Neuron (in vitro differentiated cells): Measurements from ENCODE around the gene ABCD4.

Source experiments
- H2AFZ ChIP-seq: one replicate; pipeline ENCODE4 v1.6.1; 2013; ENCODE audit warnings: low read depth, mild to moderate bottlenecking, inconsistent platforms, low read length, moderate library complexity
- H3K27me3 ChIP-seq: one replicate; pipeline ENCODE4 v1.6.1; 2013; ENCODE audit warnings: low read length; ENCODE audit not compliant: insufficient read depth
- H3K36me3 ChIP-seq: one replicate; pipeline ENCODE4 v1.6.1; 2013; ENCODE audit warnings: low read length; ENCODE audit not compliant: insufficient read depth
- H3K4me1 ChIP-seq: one replicate; pipeline ENCODE4 v1.6.1; 2013; ENCODE audit warnings: low read length; ENCODE audit not compliant: insufficient read depth
- H3K4me3 ChIP-seq: 2 replicates; pipeline ENCODE4 v1.5.1; 2013; ENCODE audit warnings: mild to moderate bottlenecking, low read length, moderate library complexity
- H3K9me3 ChIP-seq: one replicate; pipeline ENCODE4 v1.6.1; 2013; ENCODE audit warnings: low read length

Gene ABCD4

DNA sequence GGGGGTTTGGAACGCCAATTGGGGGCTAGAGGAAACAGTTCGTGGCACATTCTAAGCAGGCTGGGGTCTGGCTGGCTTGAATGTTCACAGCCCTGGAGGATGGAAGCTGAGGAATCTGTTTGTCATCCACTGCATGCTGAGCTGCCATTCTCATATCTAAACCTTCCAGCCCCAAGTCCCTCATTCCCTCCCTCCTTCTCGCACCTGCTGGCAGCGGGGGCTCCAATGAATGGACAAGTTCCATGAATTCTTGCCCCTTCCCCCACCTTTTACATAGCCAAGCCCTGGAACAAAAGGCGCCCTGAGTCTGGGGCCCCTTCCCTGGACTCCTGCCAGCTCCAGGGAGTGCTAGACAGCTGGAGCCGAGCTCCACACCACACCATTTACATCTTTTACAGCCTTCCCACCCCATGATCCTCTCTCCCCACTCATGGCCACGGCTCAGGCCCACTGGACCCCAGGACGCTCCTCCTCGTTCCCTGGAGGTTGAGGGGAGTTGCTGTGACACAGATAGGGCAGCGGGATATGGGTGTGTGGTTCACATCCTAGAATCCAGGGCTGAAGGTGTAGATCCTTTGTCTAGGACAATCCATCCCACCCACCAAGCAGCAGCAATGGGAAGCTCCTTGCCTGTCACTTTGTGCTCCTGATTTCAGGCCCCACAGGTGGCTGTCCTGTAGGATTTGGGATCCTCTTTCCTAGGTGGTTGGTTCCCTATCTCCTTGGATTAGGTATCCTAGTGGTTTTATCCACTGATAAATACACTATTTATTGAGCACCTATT is 23.8 kb upstream of the ABCD4 start:
- Histone ChIP-seq H3K27me3 (no peaks in the 10 kb centered on the region), H2AFZ (peak overlapping the region; percentile 18), H3K9me3 (no peaks in the 10 kb centered on the region), H3K4me3 (no peak overlapping the region), H3K36me3 (no peaks in the 10 kb centered on the region), H3K4me1 (peaks cover 21% of the 10 kb centered on the region)

GRCh38 chr14:74325446-74325845 is 22.7 kb upstream of the ABCD4 start:
- H3K4me1 ChIP-seq = peaks cover 21% of the 10 kb centered on the region
- no peaks in the 10 kb centered on the region for H3K27me3 ChIP-seq
- no peak overlapping the region for H3K4me3 ChIP-seq
- no peaks in the 10 kb centered on the region for H3K9me3 ChIP-seq
- no peak overlapping the region for H2AFZ ChIP-seq
- H3K36me3 ChIP-seq = no peaks in the 10 kb centered on the region

GRCh38 chr14:74324931-74325361 is 22.2 kb upstream of the ABCD4 start:
- H3K36me3 ChIP-seq = no peaks in the 10 kb centered on the region
- H2AFZ ChIP-seq = no peak overlapping the region
- no peak overlapping the region for H3K4me3 ChIP-seq
- peaks cover 21% of the 10 kb centered on the region for H3K4me1 ChIP-seq
- H3K27me3 ChIP-seq = no peaks in the 10 kb centered on the region
- no peaks in the 10 kb centered on the region for H3K9me3 ChIP-seq

- Histone ChIP-seq H3K9me3 (no peaks in the 10 kb centered on the region), H3K27me3 (no peaks in the 10 kb centered on the region), H3K4me1 (no peaks in the 10 kb centered on the region), H2AFZ (no peak overlapping the region), H3K36me3 (no peaks in the 10 kb centered on the region), H3K4me3 (no peak overlapping the region)
These were observed 11.8 kb upstream of the ABCD4 start for GRCh38 chr14:74314576-74314975.

DNA sequence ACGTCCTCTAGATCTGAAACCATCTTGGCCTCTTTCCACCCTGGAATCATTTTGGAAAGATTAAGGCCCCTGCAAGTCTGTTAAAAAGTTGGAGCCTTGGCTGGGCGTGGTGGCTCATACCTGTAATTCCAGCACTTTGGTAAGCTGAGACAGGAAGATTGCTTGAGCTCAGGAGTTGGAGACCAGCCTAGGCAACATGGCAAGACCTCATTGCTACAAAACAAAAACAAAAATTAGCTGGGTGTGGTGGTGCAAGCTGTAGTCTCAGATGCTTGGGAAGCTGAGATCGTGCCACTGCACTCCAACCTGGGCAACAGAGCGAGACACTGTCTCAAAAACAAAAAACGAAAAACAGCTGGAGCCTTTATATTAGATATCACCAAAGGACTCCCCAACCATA is 10.9 kb upstream of the ABCD4 start:
- H3K9me3 ChIP-seq = no peaks in the 10 kb centered on the region
- no peak overlapping the region for H3K4me3 ChIP-seq
- no peaks in the 10 kb centered on the region for H3K36me3 ChIP-seq
- no peaks in the 10 kb centered on the region for H3K4me1 ChIP-seq
- no peaks in the 10 kb centered on the region for H3K27me3 ChIP-seq
- H2AFZ ChIP-seq = no peak overlapping the region

DNA sequence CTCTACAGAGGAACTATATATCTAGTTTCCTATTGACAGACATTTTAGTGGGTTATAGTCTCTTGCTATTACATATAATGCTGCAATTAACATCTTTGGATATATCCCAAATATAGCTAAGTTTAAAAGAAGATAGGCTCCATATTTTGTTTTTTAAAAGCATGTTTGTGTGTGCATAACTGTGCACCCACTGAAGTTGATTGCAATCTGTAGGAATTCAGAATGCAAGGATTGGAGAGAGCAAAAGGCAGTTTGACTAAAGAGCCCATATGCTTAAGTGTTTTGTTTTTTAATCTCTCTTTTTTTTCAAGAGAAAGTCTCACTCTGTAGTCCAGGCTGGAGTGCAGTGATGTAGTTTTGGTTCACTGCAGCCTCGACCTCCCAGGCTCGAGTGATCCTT is 9.4 kb upstream of the ABCD4 start:
- Histone ChIP-seq H3K27me3 (no peaks in the 10 kb centered on the region), H3K4me1 (no peaks in the 10 kb centered on the region), H2AFZ (no peak overlapping the region), H3K9me3 (no peaks in the 10 kb centered on the region), H3K4me3 (no peak overlapping the region), H3K36me3 (no peaks in the 10 kb centered on the region)

DNA sequence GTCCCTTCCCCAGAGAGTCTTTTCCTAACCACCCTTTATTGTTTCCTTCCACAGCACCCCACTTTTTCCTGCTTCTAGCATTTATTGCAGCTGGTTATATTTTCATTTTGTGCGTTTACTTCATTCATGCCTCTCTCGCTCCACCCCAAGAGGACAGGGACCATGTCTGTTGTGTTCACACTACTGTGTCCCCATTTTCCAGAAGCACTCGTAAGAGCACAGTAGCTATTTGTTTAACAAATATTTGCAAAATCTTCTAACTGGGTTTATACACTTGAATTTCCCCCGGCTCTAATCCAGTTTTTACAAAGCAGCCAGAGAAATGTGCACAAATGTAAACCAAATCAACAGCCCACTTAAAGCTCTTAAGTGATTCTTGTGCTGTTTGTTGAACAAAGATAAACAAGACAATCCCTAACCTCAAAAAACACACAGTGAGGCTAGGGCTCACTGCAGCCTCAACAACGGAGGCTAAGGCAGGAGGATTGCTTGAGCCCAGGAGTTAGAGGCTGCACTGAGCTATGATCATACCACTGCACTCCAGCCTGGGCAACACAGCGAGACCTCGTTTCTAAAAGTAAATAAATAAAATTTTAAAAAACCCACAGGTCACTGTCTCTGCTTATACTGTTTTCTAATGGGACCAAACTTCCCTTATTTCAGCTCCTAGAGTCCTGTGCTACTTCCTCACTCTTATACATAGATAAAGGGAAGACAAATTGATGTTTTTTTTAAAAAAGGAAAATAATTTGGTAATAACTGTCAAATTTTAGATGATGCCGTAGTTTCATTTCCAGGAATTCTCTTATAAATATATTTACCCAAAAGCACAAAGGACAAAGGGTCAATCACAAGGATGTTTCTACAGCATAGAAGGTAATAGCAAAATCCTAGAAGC is 6.6 kb upstream of the ABCD4 start:
- Histone ChIP-seq H3K27me3 (no peaks in the 10 kb centered on the region), H3K36me3 (no peaks in the 10 kb centered on the region), H3K9me3 (no peaks in the 10 kb centered on the region), H3K4me3 (no peak overlapping the region), H3K4me1 (no peaks in the 10 kb centered on the region), H2AFZ (no peak overlapping the region)

GRCh38 chr14:74308695-74309094 is 6.0 kb upstream of the ABCD4 start:
- H3K27me3 ChIP-seq = no peaks in the 10 kb centered on the region
- H3K4me3 ChIP-seq = no peak overlapping the region
- H3K36me3 ChIP-seq = no peaks in the 10 kb centered on the region
- no peaks in the 10 kb centered on the region for H3K9me3 ChIP-seq
- no peaks in the 10 kb centered on the region for H3K4me1 ChIP-seq
- H2AFZ ChIP-seq = no peak overlapping the region

GRCh38 chr14:74302152-74302628 is 544 bp downstream of the ABCD4 start:
- peak overlapping the region; percentile 85 for H3K4me3 ChIP-seq
- H3K27me3 ChIP-seq = no peaks in the 10 kb centered on the region
- peak overlapping the region; percentile 100 for H2AFZ ChIP-seq
- peaks cover 8% of the 10 kb centered on the region for H3K4me1 ChIP-seq
- H3K9me3 ChIP-seq = no peaks in the 10 kb centered on the region
- peaks cover 23% of the 10 kb centered on the region for H3K36me3 ChIP-seq

DNA sequence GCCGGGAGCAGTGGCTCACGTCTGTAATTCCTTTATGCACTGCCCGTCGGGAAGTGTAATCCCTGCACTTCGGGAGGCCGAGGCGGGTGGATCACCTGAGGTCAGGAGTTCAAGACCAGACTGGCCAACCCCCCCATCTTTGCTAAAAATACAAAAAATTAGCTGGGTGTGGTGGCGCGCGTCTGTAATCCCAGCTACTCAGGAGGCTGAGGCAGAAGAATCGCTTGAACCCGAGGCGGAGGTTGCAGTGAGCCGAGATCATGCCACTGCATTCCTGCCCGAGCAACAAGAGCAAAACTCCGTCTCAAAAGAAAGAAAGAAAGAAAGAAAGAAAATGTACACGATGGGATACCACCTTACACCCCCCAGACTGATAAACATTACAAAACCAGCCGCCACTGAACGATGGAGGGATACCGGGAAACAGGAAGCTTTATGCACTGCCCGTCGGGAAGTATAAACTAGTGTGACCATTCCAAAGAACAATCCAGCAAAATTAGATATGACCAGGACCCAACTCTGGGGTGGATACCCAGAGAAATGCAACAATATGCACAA is 1.1 kb downstream of the ABCD4 start:
- Histone ChIP-seq H3K27me3 (no peaks in the 10 kb centered on the region), H3K9me3 (no peaks in the 10 kb centered on the region), H3K4me1 (peaks cover 8% of the 10 kb centered on the region), H3K36me3 (peaks cover 28% of the 10 kb centered on the region), H2AFZ (no peak overlapping the region), H3K4me3 (peak overlapping the region; percentile 85)

DNA sequence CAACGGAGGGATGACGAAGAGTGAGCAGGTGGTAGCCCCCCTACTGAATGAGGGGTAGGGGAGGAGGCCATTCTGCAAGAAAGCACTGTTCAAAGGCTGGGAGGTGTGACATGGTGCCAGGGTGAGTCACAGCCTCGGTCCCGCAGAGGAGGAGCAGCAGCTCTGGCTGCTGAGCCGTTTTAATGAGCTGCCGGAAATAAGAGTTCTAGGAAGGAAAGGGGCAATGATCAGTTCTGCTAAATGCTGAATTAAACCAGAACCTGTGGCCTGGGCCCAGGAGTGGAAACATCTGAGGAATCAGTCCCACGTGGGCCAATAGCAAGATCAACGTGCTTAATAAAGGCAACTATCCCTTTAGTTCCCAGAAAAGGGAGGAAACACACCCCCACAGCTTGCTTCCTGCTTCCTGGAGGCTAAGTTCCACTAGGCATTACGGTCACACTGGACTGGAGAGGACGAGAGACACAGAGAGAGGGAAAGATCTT is 3.6 kb downstream of the ABCD4 start:
- Histone ChIP-seq H3K27me3 (no peaks in the 10 kb centered on the region), H3K36me3 (peaks cover 46% of the 10 kb centered on the region), H3K4me1 (peaks cover 8% of the 10 kb centered on the region), H3K4me3 (no peak overlapping the region), H3K9me3 (no peaks in the 10 kb centered on the region), H2AFZ (no peak overlapping the region)

DNA sequence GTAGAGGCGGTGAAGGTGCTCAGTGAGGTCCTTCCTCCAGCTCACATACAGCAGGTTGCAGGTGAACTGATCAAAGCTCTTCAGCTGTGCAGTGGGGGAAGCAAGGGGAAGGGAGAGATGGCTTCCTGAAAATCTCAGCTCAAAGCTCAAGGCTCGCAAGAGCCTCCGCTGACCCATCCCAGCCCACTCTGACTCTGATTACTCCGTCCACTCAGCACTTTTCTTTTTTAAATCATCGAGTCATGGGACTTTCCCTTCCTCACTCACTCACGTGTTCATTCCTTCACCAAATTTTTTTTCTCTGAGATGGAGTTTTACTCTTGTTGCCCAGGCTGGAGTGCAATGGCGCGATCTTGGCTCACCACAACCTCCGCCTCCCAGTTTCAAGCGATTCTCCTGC is 4.7 kb downstream of the ABCD4 start:
- Histone ChIP-seq H3K4me1 (peaks cover 8% of the 10 kb centered on the region), H2AFZ (no peak overlapping the region), H3K27me3 (no peaks in the 10 kb centered on the region), H3K4me3 (no peak overlapping the region), H3K36me3 (peaks cover 48% of the 10 kb centered on the region), H3K9me3 (no peaks in the 10 kb centered on the region)

- no peak overlapping the region for H2AFZ ChIP-seq
- H3K4me1 ChIP-seq = peaks cover 4% of the 10 kb centered on the region
- H3K9me3 ChIP-seq = no peaks in the 10 kb centered on the region
- peaks cover 68% of the 10 kb centered on the region for H3K36me3 ChIP-seq
- H3K27me3 ChIP-seq = no peaks in the 10 kb centered on the region
- no peak overlapping the region for H3K4me3 ChIP-seq
These were observed 6.7 kb downstream of the ABCD4 start for GRCh38 chr14:74296037-74296467.
